CD4-positive, alpha-beta memory T cell (primary cell): Measurements from ENCODE around the gene PTCD1. TPM values are rescaled to one million over a fixed set of nuclear protein-coding genes. Genes with fewer than 3 reads are reported as not detected.
A peak's percentile ranks its signal among the peaks of the same experiment; 100 is the strongest.

Experiments used
- CTCF ChIA-PET: fragments of 350-600 bp; sonication (Branson Sonifier 250); formaldehyde crosslinking; loops from one replicate; lab custom pipeline; 2021; ENCODE audit warnings: inconsistent platforms; ENCODE audit not compliant: partially characterized antibody; lab: Charles Lee
- POLR2A ChIA-PET: fragments of 350-600 bp; sonication (Branson Sonifier 250); formaldehyde crosslinking; loops from one replicate; lab custom pipeline; 2021; ENCODE audit not compliant: partially characterized antibody; lab: Charles Lee
- DNase-seq, 5 donors: peaks; one replicate each; pipeline versions ENCODE4 v3.0.0 to v3.0.0-alpha.2; 2020 to 2022; ENCODE audit warnings: mixed read lengths in 1 of 5
- H3K27ac ChIP-seq: one replicate; pipeline ENCODE4 v1.7.0; 2013; ENCODE audit warnings: low read depth, low read length
- H3K27me3 ChIP-seq: 2 replicates; pipeline ENCODE4 v1.7.0; 2013; ENCODE audit warnings: mild to moderate bottlenecking, low read length, moderate library complexity; ENCODE audit not compliant: insufficient read depth
- H3K36me3 ChIP-seq: 2 replicates; pipeline ENCODE4 v1.7.0; 2013; ENCODE audit warnings: mild to moderate bottlenecking, low read length, moderate library complexity; ENCODE audit not compliant: insufficient read depth
- H3K4me1 ChIP-seq: 2 replicates; pipeline ENCODE4 v1.7.0; 2013; ENCODE audit warnings: mild to moderate bottlenecking, low read length, moderate library complexity; ENCODE audit not compliant: insufficient read depth
- H3K4me3 ChIP-seq, 2 donors: one replicate each; pipeline ENCODE4 v1.7.0; 2013; ENCODE audit warnings: low read length in 2 of 2, mild to moderate bottlenecking in 1 of 2
- H3K9me3 ChIP-seq, 2 donors: one replicate each; pipeline ENCODE4 v1.7.0; 2013; ENCODE audit warnings: low read length in 2 of 2, control low read depth in 1 of 2; ENCODE audit not compliant: control insufficient read depth in 1 of 2
- H3K27ac Mint-ChIP-seq, 7 donors: one replicate each; pipeline ENCODE4 v1.8.0; 2020 to 2021; ENCODE audit warnings: mixed read lengths in 7 of 7, mild to moderate bottlenecking in 6 of 7, inconsistent platforms in 3 of 7, moderate library complexity in 3 of 7
- H3K27me3 Mint-ChIP-seq, 2 donors: one replicate each; pipeline ENCODE4 v1.8.0; 2020 to 2021; ENCODE audit warnings: mixed read lengths in 2 of 2
- H3K36me3 Mint-ChIP-seq, 2 donors: one replicate each; pipeline ENCODE4 v1.8.0; 2020 to 2021; ENCODE audit warnings: mixed read lengths in 2 of 2, inconsistent platforms in 1 of 2, mild to moderate bottlenecking in 1 of 2
- H3K4me1 Mint-ChIP-seq, 4 donors: one replicate each; pipeline ENCODE4 v1.8.0; 2020 to 2021; ENCODE audit warnings: mixed read lengths in 4 of 4, mild to moderate bottlenecking in 1 of 4
- H3K4me3 Mint-ChIP-seq, 8 donors: one replicate each; pipeline ENCODE4 v1.8.0; 2020 to 2021; ENCODE audit warnings: mixed read lengths in 8 of 8, mild to moderate bottlenecking in 7 of 8, moderate library complexity in 6 of 8, inconsistent platforms in 3 of 8
- H3K9me3 Mint-ChIP-seq, 8 donors: one replicate each; pipeline ENCODE4 v1.8.0; 2020 to 2021; ENCODE audit warnings: mixed read lengths in 8 of 8, mild to moderate bottlenecking in 5 of 8, inconsistent platforms in 3 of 8, moderate library complexity in 1 of 8
- intact Hi-C: fragments of 100-400 bp; cut with micrococcal nuclease; formaldehyde crosslinking; loops from one replicate; pipeline ENCODE4 v1.15.1; 2023
- polyA plus RNA-seq, 2 donors: library from polyadenylated mRNA; unstranded; fragments of 300-500 nt; fragmentation: Illumina TruSeq; gene quantifications; one replicate each; pipeline ENCODE4 v1.2.3, GENCODE V29; 2021
- total RNA-seq, 2 experiments: library from RNA; stranded (reverse); gene quantifications; one replicate each; pipeline ENCODE4 v1.2.3, GENCODE V29; 2021

The PTCD1 gene
- total and polyA plus RNA-seq, 4 experiments from 2014 or later, result 1.00 to 7.7 (median 5.7) TPM

DNA sequence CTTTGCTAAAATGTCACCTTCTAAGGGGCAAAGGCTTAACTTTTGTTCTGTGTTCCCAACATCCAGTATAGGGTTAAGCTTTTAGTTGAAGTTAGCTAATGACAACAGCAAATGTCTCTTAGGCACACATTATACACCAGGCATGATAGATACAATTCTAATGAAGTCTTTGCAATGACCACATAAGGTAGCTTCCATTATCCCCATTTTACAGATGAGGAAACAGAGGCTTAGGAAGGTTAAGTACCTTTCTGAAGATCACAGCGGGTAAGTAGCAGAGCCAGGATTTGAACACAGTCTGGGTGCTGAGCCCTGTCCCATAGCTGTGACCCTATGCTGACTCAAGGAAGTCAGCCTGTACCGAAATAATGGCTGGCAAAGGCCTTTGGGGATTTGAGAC is 28.0 kb downstream of the PTCD1 start:
- H3K9me3 Mint-ChIP-seq, result peaks cover 0 to 5% (median 0%) of the 10 kb centered on the region in 8 donors
- Histone ChIP-seq H3K27ac (peak overlapping the region; percentile 93), H3K27me3 (no peaks in the 10 kb centered on the region), H3K4me3 (no peak overlapping the region), H3K9me3 (no peaks in the 10 kb centered on the region), H3K4me1 (peaks cover 42% of the 10 kb centered on the region), H3K36me3 (peaks cover 36% of the 10 kb centered on the region)
- peak overlapping the region; percentile 61 to 100 (median 88) for H3K27ac Mint-ChIP-seq
- ChIA-PET CTCF (interaction anchor here (4.6 kb wide), 1 partner anchor 46 kb away, joined by 38 read pairs; no protein-coding TSS in a partner anchor), POLR2A (interaction anchor here (4.8 to 9.9 kb wide), 2 partner anchors 17 to 33 kb away, joined by 130 to 210 read pairs; partner anchors contain the start of gene ARPC1B)
- peaks cover 25 to 58% (median 45%) of the 10 kb centered on the region in 4 donors for H3K4me1 Mint-ChIP-seq
- peak overlapping the region; percentile 52 to 99 (median 95) for H3K4me3 Mint-ChIP-seq
- peaks cover 24 to 61% of the 10 kb centered on the region in 2 donors for H3K36me3 Mint-ChIP-seq
- no peaks in the 10 kb centered on the region for H3K27me3 Mint-ChIP-seq
- intact Hi-C loops, result no loop called here
- DNase-seq, result no peak

DNA sequence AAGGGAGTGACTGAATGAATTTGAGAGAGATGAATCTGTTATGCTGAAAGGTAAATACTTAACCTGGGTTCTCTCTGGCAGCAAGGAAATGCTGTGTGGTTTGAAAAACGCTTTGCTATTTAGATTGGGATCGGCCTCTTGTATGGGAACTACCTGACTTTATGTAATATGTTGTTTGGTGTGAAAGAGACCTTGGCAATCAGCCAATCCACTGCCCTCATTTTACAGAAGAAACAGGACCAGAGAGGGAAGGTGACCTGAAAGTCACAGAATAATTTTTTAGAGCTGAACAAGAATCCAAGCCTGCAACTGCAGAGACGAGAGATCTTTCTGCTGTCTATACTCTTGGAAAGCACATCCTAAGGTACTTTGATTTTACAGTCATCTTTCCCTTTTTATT is 28.8 kb downstream of the PTCD1 start:
- peak in 2 of 5 donors; percentile 14 to 22 for DNase-seq
- Histone ChIP-seq H3K27me3 (no peaks in the 10 kb centered on the region), H3K4me3 (peak overlapping the region in 1 of 2 donors; percentile 94), H3K27ac (peak overlapping the region; percentile 93), H3K36me3 (peaks cover 29% of the 10 kb centered on the region), H3K4me1 (peaks cover 45% of the 10 kb centered on the region), H3K9me3 (no peaks in the 10 kb centered on the region)
- intact Hi-C loops, result loop anchor here (1.0 to 2.0 kb wide), 3 partner anchors 28 to 89 kb away; partner anchors contain the start of genes CPSF4, PTCD1 and ZNF789
- H3K9me3 Mint-ChIP-seq, result peaks cover 0 to 5% (median 0%) of the 10 kb centered on the region in 8 donors
- no peaks in the 10 kb centered on the region for H3K27me3 Mint-ChIP-seq
- peak overlapping the region; percentile 94 to 99 (median 96) for H3K4me3 Mint-ChIP-seq
- CTCF ChIA-PET, result interaction anchor here (1.1 to 4.6 kb wide), 4 partner anchors 16 to 50 kb away, joined by 3 to 38 read pairs (median 17); no protein-coding TSS in a partner anchor
- POLR2A ChIA-PET, result interaction anchor here (1.2 to 9.9 kb wide), 12 partner anchors 9 to 207 kb away, joined by 3 to 210 read pairs (median 26); partner anchors contain the start of genes ARPC1B, CPSF4, PTCD1 and ZKSCAN5
- peaks cover 18 to 53% of the 10 kb centered on the region in 2 donors for H3K36me3 Mint-ChIP-seq
- peak overlapping the region; percentile 88 to 100 (median 98) for H3K27ac Mint-ChIP-seq
- peaks cover 25 to 53% (median 42%) of the 10 kb centered on the region in 4 donors for H3K4me1 Mint-ChIP-seq

GRCh38 chr7:99409192-99409572 is 29.4 kb downstream of the PTCD1 start:
- ChIA-PET CTCF (interaction anchor here (0.6 to 4.6 kb wide), 12 partner anchors 16 to 149 kb away, joined by 3 to 38 read pairs (median 4); partner anchors contain the start of genes CPSF4, PTCD1 and ZNF655), POLR2A (interaction anchor here (0.6 to 9.9 kb wide), 28 partner anchors 8 to 1020 kb away, joined by 3 to 210 read pairs (median 5); partner anchors contain the start of genes ARPC1A, ARPC1B, ATP5MF and CPSF4)
- Histone ChIP-seq H3K36me3 (peaks cover 33% of the 10 kb centered on the region), H3K4me3 (peak overlapping the region; percentile 94 to 97), H3K27ac (peak overlapping the region; percentile 93), H3K4me1 (peaks cover 45% of the 10 kb centered on the region), H3K27me3 (no peaks in the 10 kb centered on the region), H3K9me3 (no peaks in the 10 kb centered on the region)
- H3K9me3 Mint-ChIP-seq, result peaks cover 0 to 5% (median 0%) of the 10 kb centered on the region in 8 donors
- peaks cover 28 to 58% (median 44%) of the 10 kb centered on the region in 4 donors for H3K4me1 Mint-ChIP-seq
- intact Hi-C loops, result loop anchor here (1.0 to 2.0 kb wide), 3 partner anchors 29 to 90 kb away; partner anchors contain the start of genes CPSF4, PTCD1 and ZNF789
- H3K27ac Mint-ChIP-seq, result peak overlapping the region; percentile 88 to 100 (median 98)
- H3K36me3 Mint-ChIP-seq, result peaks cover 19 to 53% of the 10 kb centered on the region in 2 donors
- H3K27me3 Mint-ChIP-seq, result no peaks in the 10 kb centered on the region
- peak in 1 of 5 donors; percentile 40 for DNase-seq
- H3K4me3 Mint-ChIP-seq, result peak overlapping the region; percentile 94 to 99 (median 96)

- Histone ChIP-seq H3K27me3 (no peaks in the 10 kb centered on the region), H3K9me3 (no peaks in the 10 kb centered on the region), H3K36me3 (peaks cover 34% of the 10 kb centered on the region), H3K4me1 (peaks cover 45% of the 10 kb centered on the region), H3K4me3 (peak within 1 kb of the TSS; percentile 94 to 97), H3K27ac (peak within 1 kb of the TSS; percentile 93)
- H3K27ac Mint-ChIP-seq, result peak within 1 kb of the TSS; percentile 88 to 100 (median 98)
- peak within 1 kb of the TSS; percentile 94 to 99 (median 96) for H3K4me3 Mint-ChIP-seq
- no peaks in the 10 kb centered on the region for H3K27me3 Mint-ChIP-seq
- peaks cover 29 to 61% (median 48%) of the 10 kb centered on the region in 4 donors for H3K4me1 Mint-ChIP-seq
- CTCF ChIA-PET, result interaction anchor here (0.6 to 4.6 kb wide), 13 partner anchors 15 to 150 kb away, joined by 3 to 38 read pairs (median 4); partner anchors contain the start of genes CPSF4, PTCD1 and ZNF655
- peaks cover 0 to 5% (median 0%) of the 10 kb centered on the region in 8 donors for H3K9me3 Mint-ChIP-seq
- POLR2A ChIA-PET, result interaction anchor here (0.6 to 9.9 kb wide), 33 partner anchors 8 to 1020 kb away, joined by 3 to 210 read pairs (median 4); partner anchors contain the start of genes ARPC1A, ARPC1B, ATP5MF and CPSF4
- intact Hi-C loops, result loop anchor here (1.0 to 2.0 kb wide), 11 partner anchors 15 to 150 kb away; partner anchors contain the start of genes ARPC1A, ATP5MF, CPSF4 and PTCD1
- DNase-seq, result peak; percentile 96 to 100 (median 98)
- peaks cover 24 to 58% of the 10 kb centered on the region in 2 donors for H3K36me3 Mint-ChIP-seq
These were observed 30.0 kb downstream of the PTCD1 start, which contains the start of the genes BUD31 and PDAP1 for GRCh38 chr7:99408379-99409191. TSS of gene BUD31 (plus strand) at chr7:99408969. CDS start at chr7:99411093, 2,124 bp downstream. TSS of gene PDAP1 (minus strand) at chr7:99408597. CDS start at chr7:99408548, 49 bp downstream.

DNA sequence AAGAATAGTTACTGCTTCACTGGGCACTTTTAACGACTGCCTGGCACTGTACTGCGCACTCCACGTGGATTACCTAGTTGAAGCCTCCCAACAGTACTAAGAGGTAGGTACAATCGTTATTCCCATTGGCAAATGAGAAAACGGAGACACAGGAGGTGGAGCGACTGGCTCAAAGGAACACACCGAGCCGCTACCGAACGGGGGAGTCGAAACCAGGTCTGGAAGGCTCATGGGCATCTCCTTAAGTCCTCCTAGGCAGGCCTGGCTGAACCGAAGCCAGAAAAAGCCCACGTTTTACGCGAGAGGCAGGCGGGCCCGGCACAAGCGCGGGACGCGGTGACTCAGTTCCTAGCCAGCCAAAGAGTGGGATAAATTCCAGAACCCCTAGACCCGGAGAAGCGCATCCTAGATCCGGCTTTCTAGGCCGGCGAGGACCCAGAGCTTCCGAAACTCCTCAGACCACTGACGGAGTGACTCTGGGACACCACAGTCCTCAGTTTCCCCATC is 30.7 kb downstream of the PTCD1 start:
- peaks cover 28% of the 10 kb centered on the region for H3K36me3 ChIP-seq
- CTCF ChIA-PET, result interaction anchor here (1.1 to 4.6 kb wide), 8 partner anchors 14 to 104 kb away, joined by 3 to 38 read pairs (median 5); partner anchors contain the start of genes CPSF4 and PTCD1
- H3K27me3 ChIP-seq, result no peaks in the 10 kb centered on the region
- intact Hi-C loops, result loop anchor here (1.0 to 2.0 kb wide), 9 partner anchors 15 to 150 kb away; partner anchors contain the start of genes ARPC1A, ATP5MF, ZKSCAN5 and ZNF655
- peak overlapping the region; percentile 94 to 99 (median 96) for H3K4me3 Mint-ChIP-seq
- DNase-seq, result peak in 3 of 5 donors; percentile 29 to 66 (median 31)
- peaks cover 45% of the 10 kb centered on the region for H3K4me1 ChIP-seq
- H3K4me3 ChIP-seq, result peak overlapping the region; percentile 94 to 97
- H3K9me3 ChIP-seq, result no peaks in the 10 kb centered on the region
- POLR2A ChIA-PET, result interaction anchor here (0.7 to 9.9 kb wide), 18 partner anchors 11 to 1021 kb away, joined by 3 to 210 read pairs (median 10); partner anchors contain the start of genes ARPC1A, ARPC1B, CPSF4 and FAM200A
- peaks cover 0 to 5% (median 0%) of the 10 kb centered on the region in 8 donors for H3K9me3 Mint-ChIP-seq
- peak overlapping the region; percentile 93 for H3K27ac ChIP-seq
- peaks cover 27 to 63% (median 46%) of the 10 kb centered on the region in 4 donors for H3K4me1 Mint-ChIP-seq
- H3K36me3 Mint-ChIP-seq, result peaks cover 26 to 58% of the 10 kb centered on the region in 2 donors
- H3K27me3 Mint-ChIP-seq, result no peaks in the 10 kb centered on the region
- peak overlapping the region; percentile 88 to 100 (median 98) for H3K27ac Mint-ChIP-seq

GRCh38 chr7:99406557-99406956 is 32.0 kb downstream of the PTCD1 start:
- Histone ChIP-seq H3K4me1 (peaks cover 45% of the 10 kb centered on the region), H3K36me3 (peaks cover 21% of the 10 kb centered on the region), H3K27ac (peak overlapping the region; percentile 93), H3K4me3 (no peak overlapping the region), H3K9me3 (no peaks in the 10 kb centered on the region), H3K27me3 (no peaks in the 10 kb centered on the region)
- Mint-ChIP-seq H3K36me3 (peaks cover 25 to 53% of the 10 kb centered on the region in 2 donors), H3K27me3 (no peaks in the 10 kb centered on the region), H3K9me3 (peaks cover 0 to 5% (median 0%) of the 10 kb centered on the region in 8 donors), H3K4me3 (peak overlapping the region in 6 of 8 donors; percentile 45 to 97 (median 78)), H3K27ac (peak overlapping the region; percentile 77 to 100 (median 98)), H3K4me1 (peaks cover 29 to 60% (median 45%) of the 10 kb centered on the region in 4 donors)
- no peak for DNase-seq
- ChIA-PET CTCF (interaction anchor here (0.8 to 4.6 kb wide), 6 partner anchors 13 to 45 kb away, joined by 3 to 38 read pairs (median 4); no protein-coding TSS in a partner anchor), POLR2A (interaction anchor here (1.8 to 9.9 kb wide), 6 partner anchors 13 to 1022 kb away, joined by 5 to 210 read pairs (median 26); partner anchors contain the start of genes ARPC1A, ARPC1B, MEPCE and ZCWPW1)
- intact Hi-C loops, result no loop called here
